Gastrocnemius medialis (tissue), 4 donors: ENCODE measurements around the gene ZBTB7B.

Experiments
- CTCF ChIP-seq, 5 experiments: fragments of 450-650 bp in 3 of 5; fragments of 200-600 bp in 2 of 5; sonication (generic) in 2 of 5; IDR thresholded peaks in 4 of 5; conservative IDR thresholded peaks in 1 of 5; 1 replicate in 4 of 5; 2 replicates in 1 of 5; pipeline ENCODE4 v1.5.1; 2016 to 2019; ENCODE audit warnings: antibody characterized with exemption in 5 of 5, mild to moderate bottlenecking in 3 of 5, moderate library complexity in 3 of 5
- POLR2A ChIP-seq, 2 donors: fragments of 450-650 bp; IDR thresholded peaks; one replicate each; pipeline ENCODE4 v1.6.1; 2017; ENCODE audit warnings: antibody characterized with exemption in 2 of 2, mild to moderate bottlenecking in 2 of 2, moderate library complexity in 2 of 2

GRCh38 chr1:154958036-154958435, 44.6 kb upstream of the ZBTB7B start:
- TF ChIP-seq CTCF (IDR thresholded peaks at IDR 0.05 in 4 of 5, conservative IDR thresholded peaks at IDR 0.05 in 1 of 5), result no peak
- no peak for TF ChIP-seq POLR2A (IDR thresholded peaks at IDR 0.05)
